IPS-NIHi7 (cell line): ENCODE data around the gene ZG16B.

ENCODE experiments used
- DNase-seq: peaks from one replicate; pipeline ENCODE4 v3.0.0; 2012; ENCODE audit warnings: mixed read lengths; ENCODE audit errors: extremely low spot score

Gene ZG16B, protein sequence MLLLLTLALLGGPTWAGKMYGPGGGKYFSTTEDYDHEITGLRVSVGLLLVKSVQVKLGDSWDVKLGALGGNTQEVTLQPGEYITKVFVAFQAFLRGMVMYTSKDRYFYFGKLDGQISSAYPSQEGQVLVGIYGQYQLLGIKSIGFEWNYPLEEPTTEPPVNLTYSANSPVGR

DNA sequence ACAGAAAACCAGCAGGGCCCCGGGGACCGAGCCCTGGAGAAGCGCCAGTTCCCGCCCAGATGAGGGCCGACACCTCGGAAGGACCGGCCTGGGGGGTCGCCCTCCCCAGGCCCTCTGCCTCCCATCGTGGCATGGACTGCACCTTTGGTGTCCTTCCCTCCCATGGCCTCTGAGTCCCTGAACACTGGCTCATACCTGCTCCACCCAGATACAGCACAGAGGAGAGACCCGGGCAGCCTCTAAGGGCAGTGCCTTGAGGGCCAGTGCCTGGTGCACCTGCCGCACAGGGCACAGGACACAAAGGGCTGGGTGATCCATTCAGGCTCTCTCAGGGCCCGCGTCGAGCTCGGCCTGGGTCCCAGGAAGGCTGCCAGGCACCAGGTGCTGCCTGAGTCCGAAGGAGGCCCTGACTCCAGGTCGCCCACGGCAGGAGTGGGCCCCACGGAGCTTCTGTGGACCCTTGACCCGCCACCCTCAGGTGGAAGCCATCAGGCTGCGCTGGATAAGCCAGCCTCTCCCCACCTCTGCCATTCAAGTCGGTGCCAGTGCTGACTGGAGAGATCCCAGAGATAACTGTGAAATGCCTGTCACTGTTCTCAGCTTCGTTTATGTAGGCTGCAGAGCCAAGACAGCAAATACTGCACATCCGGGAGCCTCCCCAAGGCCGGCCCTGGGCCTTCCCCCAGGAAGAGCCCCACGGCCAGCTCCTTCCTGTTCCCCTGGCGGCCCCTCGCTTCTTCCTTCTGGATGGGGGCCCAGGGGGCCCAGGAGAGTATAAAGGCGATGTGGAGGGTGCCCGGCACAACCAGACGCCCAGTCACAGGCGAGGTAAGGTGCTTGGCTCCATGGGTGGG is at the start of gene ZG16B:
ZG16B (plus strand) TSS at position 803 of the 854 bp plus-strand sequence. CDS start 139 bp downstream, outside the sequence.
- no peak for DNase-seq

DNA sequence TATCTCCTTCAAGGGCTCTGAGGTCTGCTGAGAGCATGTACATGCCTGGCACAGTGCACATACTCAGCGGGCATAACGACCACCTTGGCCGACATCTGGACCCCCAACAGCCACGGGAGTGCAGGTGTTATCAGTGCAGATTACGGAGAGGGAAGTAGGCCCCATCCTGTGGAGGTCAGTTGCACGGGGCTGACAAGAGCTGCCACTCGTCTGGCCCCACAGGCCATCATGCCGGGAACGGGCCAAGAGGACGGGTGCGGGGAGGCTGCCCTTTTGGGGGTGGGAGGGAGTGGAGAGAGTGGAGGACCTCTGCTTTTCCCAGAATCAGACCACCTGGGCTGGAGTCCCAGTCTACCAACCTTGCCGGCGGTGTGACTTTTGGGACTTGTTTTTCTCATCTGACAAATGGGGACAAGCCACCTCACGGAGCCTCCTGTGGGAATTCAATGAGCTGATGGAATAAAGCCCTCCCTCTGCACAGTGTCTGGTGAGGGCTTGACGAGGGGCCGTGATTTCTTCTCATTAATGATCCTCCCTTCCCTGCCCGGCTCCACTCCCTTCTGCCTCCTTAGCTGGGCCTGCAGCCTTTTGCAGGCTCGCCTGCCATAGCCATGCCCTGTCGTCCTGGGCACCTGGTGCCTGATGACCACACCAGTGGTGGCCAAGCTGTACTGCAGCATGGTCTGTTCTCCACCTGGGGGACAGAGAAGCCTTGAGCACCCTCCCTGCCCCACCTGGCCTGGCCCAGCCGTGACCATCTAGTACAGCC is 47.3 kb upstream of the ZG16B start:
- no peak for DNase-seq

DNA sequence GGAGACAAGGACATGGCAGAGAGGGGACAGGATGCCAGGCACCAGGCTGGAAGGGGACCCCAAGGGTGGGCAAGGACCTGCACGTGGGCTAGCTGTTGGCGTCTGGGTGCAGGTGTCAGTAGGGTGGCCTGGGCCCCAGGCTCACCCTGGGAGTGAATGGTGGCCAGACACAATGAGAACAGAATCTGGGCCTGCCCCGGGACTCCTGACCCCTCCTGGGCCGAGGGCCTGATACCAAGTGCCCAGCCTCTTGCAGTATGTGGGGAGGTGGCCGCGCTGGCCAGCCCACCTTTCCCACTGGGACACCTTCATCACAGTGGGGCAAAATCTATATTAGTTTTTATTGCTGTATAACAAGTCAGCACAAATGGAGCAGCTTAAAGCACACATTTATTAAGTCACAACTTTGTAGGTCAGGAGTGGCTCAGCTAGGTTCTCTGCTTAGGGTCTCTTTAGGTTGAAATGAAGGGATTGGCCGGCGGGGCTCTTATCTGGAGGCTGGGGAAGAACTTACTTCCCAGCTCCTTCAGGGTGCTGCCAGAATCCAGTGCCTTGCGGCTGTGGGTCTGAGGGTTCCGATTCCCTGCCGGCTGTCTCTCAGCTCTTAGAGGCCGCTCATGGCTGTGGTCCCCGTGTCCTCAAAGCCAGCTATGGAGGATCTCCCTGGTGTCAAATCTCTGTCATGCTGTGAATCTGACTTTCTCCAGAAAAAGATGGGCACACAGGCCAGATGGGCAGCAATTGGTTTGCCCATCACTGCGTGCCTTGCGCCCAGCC is 46.3 kb upstream of the ZG16B start:
- no peak for DNase-seq

DNA sequence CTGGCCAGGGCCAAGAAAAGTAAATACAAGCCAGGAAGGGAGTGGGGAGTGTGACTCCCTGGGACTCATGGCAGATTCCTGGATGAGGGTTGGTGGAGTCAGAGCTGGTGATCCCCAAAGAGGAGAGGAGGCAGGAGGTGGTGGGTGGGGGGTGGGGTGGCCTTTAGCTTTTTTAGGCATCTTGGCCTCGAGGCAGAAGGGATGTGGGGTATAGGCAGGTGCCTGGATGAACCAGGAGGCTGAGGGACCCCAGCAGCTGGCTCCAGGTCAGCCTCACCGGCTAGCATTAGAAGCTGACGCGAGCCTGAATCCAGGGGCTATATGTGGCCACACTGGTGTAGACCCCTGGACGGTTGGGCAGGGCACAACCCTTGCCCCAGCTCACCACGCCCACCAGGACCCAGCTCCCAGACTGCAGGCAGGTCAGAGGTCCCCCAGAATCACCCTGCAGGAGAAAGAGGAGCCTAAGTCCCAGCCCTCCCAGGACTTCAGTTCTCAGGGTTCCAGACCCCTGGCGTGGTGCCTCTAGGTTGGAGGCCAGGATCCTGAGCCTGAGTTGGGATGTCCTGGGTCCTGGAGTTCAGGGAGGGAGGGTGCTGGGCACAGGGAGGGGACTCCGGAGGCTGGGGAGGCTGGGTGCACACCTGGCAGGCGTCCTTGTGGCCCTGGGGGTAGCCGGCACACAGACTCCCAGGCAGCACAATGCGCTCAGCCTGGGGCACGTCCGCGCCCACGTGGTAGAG is 45.6 kb upstream of the ZG16B start:
- DNase-seq = no peak

DNA sequence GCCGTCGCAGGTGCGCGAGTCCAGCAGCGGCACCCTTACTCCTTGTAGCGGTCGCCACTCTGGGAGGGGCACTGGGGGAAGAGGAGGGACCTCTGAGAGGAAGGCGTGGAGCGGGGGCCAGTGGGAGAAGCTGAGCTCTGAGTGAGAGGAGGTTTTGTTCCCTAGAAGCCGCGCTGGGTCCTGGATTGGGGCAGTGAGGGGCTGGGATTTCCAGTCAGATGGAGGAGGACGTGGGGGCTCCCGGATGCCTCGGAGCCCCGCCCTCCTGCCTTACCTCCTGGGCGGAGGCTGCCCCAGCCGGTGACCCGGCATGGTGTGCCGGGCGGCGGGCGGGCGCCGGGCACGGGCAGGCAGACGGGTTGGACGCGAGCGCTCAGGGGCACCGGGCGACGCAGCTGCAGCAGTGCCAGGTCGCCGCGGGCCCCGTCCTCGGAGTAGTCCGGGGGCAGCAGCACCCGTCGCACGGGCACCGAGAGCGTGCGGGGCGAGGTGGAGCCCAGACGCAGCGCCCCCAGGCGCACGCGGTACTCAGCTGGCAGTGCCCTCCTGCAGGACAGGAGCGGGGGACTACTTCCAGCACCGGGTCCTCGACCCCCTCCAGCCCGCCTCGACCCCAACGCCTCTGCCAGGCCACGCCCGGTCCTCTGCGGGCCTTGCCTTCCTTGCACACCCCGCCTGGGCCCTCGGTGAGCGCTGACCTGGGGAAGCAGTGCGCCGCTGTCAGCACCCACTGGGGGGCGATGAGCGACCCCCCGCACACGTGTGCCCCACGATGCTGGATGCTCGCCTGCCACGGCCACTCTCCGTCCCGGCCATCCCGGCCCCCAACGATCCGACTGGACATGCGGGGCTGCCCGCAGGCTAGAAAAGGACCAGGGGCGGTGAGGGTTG is 44.8 kb upstream of the ZG16B start:
- no peak for DNase-seq

DNA sequence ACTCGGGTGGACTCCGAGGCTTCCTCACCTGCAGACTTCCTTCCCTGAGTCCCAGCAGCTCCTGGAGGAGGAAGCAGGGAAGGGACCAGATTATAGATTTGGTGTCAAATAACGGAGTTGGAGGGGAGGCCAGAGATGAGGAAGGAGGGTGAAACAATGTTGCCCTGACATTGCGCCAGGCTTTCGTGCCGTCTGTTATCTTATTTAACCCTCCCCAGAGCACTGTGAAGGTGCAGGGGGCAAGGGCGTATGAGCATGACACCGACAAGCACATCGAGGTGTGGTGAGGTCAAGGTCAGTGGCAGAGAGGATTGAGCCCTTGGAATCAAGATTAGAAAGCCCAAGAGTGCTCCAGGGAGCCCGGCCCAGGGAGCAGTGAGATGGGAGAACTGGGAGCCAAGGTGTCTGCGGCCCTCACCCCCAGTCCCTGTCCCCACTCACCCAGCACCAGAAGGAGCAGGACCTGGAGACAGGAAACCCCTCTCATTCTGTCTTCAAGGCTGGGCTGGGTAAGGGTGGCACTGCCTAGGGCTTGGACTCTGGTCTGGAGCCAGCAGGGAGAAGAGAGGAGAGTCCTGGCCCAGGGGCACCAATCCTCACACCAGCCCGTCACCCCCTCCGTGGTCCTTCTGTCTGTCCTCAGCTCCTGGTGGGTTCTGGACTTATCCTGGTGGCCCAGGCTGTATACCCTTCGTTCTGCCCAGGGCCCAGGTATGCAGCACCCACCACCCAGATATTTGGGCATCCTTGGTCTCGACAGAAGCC is 43.9 kb upstream of the ZG16B start:
- DNase-seq = no peak

DNA sequence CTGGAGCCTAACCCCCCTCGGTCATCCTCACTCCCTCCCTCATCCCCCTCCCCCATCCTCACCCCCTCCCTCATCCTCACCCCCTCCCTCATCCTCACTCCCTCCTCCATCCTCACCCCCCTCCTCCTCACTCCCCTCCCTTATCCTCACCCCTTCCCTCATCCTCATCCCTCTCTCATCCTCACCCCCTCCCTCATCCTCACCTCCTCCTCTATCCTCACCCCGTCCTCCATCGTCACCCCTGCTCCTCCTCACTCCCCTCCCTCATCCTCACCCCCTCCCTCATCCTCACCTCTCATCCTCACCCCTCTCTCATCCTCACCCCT is 43.3 kb upstream of the ZG16B start:
- DNase-seq = no peak

DNA sequence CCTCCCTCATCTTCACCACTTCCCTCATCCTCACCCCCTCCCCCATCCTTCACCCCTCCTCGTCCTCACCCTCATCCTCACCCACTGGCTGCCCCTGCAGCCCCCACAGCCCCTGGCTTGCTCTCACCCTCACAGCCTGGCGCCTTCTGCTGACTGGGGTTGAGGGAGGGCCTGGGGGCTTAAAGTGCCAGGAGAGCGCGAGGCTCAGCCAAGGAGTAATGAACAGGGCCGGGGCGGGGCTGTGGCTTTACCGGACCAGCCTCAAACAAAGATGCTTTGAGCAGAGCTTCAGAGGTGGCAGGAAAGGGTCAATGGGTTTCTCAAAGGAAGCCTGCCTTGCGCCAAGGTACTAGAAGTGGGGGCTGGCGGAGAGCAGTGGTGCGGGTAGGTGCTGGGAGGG is 42.7 kb upstream of the ZG16B start, which contains the start of gene PRSS33:
PRSS33 (minus strand) TSS at position 155 of the 400 bp plus-strand sequence. CDS start 1,013 bp downstream, outside the sequence.
- DNase-seq = no peak

DNA sequence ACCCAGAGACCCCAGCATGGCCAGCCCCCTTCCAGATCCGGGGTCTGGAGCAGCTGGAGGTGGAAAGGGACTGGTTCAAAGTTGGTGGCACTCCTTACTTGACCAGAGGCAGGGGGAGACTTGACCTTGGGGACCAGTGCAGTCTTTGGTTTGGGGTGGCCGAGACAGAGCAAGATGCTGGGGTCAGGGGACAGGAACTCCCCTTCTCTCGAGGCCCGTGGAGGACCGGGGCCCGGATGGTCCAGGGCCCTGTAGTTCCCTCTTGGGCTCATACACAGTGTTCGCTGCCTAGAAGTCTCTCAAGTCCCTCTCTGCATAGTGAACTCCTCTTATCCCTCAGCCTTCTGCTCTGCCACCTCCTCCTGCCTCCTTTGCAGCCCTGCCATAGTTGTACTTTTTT is 42.1 kb upstream of the ZG16B start:
- DNase-seq = no peak

DNA sequence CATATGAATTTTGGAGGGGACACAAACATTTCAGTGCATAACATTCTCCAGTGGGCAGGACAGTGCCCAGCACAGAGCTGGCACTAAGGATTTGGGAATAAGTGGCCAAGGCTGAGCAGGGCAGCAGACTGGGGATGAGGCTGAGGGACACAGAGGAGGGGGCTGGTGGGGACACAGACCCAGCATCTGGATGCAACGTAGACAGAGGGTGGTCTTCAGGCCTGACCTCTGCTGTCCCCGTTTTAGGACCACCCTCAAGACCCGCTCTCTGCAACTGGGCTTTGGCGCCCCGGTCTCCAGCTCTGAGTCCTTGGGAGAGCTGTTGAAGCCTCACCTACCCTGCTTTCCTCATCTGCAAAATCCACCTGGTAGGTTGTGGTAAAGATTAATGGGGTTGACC is 39.5 kb upstream of the ZG16B start:
- no peak for DNase-seq

DNA sequence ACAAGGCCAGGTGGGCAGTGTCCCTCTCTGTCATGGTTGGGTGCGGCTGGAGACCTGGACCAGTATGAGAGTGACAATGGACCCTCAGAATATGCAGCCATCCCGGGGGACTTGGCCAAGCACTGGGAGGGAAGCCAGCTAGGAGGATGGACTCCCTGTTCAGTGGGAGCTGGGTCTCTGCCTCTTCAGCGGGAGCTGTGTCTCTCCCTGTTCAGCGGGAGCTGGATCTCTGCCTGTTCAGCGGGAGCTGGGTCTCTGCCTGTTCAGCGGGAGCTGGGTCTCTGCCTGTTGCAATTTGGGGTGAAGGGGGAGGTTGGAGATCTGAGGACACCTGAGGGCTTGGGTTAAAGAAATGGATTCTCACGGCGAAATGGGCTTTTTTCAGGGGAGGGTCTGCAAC is 38.9 kb upstream of the ZG16B start:
- no peak for DNase-seq

DNA sequence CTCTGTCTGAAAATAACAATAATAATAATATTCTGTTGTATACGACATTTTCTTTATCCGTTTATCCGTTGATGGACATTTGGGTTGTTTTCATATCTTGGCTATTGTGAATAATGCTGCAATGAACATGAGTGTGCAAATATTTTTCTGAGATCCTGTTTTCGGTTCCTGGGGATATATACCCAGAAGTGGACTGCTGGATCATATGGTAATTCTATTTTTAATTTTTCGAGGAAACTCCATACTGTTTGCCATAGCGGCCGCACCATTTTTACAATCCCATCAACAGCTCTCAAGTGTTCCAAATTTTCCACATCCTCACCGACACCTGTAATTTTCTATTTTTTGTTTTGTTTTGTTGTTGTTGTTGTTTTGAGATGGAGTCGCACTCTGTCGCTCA is 37.2 kb upstream of the ZG16B start:
- DNase-seq = no peak

DNA sequence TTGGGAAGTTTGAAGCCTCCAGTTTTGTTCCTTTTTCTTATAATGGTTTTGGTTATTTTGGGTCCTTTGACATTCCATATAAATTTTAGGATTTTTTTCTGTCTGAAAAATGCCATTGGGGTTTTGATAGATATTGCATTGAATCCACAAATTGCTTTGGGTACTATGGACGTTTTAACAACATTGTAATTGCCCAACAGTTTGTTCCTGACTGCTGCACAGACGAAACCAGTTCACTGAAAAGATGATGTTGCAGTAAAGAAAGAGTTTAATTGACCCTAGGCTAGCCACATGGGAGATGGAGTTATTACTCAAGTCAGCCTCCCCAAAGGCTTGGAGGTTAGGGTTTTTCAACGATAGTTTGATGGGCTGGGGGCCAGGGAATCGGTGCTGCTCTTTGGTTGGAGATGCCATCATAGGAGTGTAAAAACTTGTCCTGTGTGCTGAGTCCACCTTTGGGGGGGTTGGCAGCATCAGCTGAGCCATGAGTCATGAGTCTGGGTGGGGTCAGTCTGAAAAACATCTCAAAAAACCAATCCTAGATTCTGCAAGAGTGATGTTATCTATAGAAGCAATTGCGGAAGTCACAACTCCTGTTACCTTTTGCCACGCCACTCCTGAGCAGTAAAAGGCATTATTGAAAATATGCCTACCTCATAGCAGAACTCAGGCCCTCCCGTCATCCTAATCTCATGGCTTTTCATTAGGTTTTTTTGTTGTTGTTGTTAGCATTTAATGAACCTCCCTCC is 34.5 kb upstream of the ZG16B start:
- no peak for DNase-seq

DNA sequence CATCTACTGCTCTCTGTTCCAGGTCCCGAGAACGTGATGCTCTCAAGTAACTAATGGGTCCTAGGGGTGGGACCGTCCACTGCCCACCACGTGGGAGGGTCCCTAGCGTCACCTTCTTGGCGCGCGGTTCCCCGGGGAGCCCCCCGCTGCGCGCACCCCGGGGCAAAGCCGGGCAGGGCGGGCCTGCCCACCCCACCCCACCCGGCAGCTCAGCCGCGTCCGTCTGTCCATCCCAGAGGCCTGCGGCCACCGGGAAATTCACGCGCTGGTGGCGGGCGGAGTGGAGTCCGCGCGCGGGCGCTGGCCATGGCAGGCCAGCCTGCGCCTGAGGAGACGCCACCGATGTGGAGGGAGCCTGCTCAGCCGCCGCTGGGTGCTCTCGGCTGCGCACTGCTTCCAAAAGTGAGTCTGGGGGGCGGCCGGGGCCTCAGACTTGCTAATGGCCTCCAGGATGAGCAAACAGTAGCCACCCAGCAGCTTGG is 31.3 kb upstream of the ZG16B start:
- DNase-seq = no peak

DNA sequence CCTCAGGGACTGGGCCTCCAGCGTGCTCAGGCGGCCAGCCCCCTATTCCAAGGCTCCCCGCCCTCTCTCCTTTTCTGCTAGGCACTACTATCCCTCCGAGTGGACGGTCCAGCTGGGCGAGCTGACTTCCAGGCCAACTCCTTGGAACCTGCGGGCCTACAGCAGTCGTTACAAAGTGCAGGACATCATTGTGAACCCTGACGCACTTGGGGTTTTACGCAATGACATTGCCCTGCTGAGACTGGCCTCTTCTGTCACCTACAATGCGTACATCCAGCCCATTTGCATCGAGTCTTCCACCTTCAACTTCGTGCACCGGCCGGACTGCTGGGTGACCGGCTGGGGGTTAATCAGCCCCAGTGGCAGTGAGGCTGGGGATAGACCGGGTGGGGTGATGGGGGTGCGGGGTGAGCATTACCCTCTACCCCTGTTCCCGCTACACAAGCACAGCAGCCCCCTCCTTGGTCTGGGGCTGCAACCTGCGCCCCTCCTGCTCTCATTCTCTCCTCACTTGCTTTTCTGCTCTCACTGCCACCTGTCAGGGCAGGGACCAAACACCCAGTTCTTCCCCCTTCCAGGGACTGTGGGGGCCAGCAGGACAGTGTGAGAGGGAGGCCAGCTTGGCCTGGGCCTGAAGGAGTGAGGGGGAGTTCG is 30.8 kb upstream of the ZG16B start:
- DNase-seq = no peak

DNA sequence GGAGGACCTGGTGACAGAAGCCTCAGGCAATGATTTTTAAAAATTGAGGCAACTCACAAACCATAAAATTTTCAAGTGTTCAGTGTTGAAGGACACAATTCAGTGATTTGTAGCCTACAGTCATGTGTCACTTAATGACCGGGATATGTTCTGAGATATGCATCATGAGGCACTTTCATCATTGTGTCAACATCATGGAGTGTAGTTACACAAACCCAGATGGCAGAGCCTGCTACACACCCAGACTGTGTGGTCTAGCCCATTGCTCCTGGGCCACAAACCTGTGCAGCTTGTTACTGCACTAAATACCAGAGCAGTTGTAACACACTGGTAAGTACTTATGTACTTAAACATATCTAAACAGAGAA is 30.3 kb upstream of the ZG16B start:
- no peak for DNase-seq

DNA sequence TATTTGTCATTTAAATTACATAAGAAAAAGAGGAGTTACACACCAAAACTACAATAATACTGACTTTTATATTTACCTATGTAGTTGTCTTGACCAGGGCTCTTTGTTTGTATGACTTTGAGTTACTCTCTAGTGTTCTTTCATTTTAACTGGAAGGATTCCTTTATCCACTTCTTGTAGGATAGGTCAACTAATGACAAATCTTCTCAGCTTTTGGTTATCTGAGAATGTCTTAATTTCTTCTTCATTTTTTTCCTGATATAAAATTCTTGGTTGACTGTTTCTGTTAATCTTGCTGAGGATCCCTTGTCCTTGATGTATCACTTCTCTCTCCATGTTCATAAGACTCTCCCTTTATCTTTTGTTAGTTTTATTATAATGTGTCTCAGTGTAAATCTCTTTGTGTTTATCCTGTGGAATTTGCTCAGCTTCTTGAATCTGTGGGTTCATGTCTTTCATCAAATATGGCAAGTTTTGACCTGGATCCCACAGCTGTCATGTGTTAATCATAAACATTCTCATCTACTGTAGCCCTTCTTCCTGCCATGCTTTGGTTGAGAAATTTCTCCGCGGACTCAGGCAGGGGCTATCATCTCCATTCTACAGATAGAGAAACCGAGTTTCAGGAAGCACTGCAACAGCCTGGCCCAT is 26.4 kb upstream of the ZG16B start:
- no peak for DNase-seq

DNA sequence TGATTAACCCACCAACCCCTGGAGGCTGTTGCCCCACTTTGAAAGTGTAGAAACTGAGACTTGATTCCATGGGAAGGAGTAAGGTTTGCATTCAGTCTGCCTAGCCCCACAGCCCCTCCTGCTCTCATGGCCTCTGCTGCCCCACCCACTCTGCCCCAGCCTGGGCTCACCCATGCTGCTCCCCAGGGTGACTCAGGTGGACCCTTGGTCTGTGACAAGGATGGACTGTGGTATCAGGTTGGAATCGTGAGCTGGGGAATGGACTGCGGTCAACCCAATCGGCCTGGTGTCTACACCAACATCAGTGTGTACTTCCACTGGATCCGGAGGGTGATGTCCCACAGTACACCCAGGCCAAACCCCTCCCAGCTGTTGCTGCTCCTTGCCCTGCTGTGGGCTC is 25.4 kb upstream of the ZG16B start:
- no peak for DNase-seq
